Peyer's patch (tissue), 4 donors: ENCODE measurements around the gene PLEKHG3.

ENCODE experiments used
- CTCF ChIP-seq, 6 experiments: fragments of 450-650 bp in 4 of 6; fragments of 200-600 bp in 2 of 6; sonication (generic) in 1 of 6; IDR thresholded peaks; one replicate each; pipeline ENCODE4 v1.5.1; 2017 to 2019; ENCODE audit warnings: antibody characterized with exemption in 6 of 6, mild to moderate bottlenecking in 3 of 6, moderate library complexity in 1 of 6
- POLR2A ChIP-seq, 2 donors: fragments of 450-650 bp; IDR thresholded peaks; one replicate each; pipeline ENCODE4 v1.5.1; 2017; ENCODE audit warnings: antibody characterized with exemption in 2 of 2, mild to moderate bottlenecking in 2 of 2, moderate library complexity in 2 of 2

DNA sequence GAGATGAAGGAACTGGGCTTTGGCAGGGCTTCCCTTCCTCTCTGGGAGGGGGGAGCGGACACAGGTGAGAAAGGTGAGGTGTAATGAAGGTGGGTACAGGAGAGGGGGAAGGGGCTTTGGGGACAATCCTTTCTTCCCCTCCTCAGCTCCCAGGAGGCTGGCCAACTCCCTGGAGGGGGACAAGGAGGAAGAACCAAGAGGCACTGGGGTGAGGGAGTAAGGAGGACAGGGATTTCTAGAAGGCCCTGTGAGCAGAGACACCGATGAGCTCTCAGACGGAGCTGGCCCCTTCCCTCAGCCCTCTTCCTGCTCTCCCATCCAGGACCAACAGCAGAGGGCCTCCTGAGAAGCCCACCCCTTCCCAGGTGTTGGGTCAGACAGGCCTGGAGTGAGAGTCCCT is 53.4 kb downstream of the PLEKHG3 start:
- TF ChIP-seq POLR2A (IDR thresholded peaks at IDR 0.05) (no peak), CTCF (IDR thresholded peaks at IDR 0.05) (no peak)
